Muscle layer of colon (tissue), 2 donors: Measurements from ENCODE around the gene RANBP6.
A peak's percentile ranks its signal among the peaks of the same experiment; 100 is the strongest.
"Not testable (repeated sequence)": the region's sequence is repeated elsewhere in the genome, so short reads cannot be mapped to it uniquely, and the experiment has no call there.

Experiments
- H3K27ac ChIP-seq: one replicate; pipeline ENCODE4 v1.7.0; 2013; ENCODE audit warnings: low read depth, mild to moderate bottlenecking, low read length, moderate library complexity
- H3K27me3 ChIP-seq, 2 donors: one replicate each; pipeline ENCODE4 v1.7.0; 2013; ENCODE audit warnings: low read length in 2 of 2, mild to moderate bottlenecking in 2 of 2; ENCODE audit not compliant: insufficient read depth in 2 of 2, control insufficient read depth in 1 of 2
- H3K36me3 ChIP-seq: one replicate; pipeline ENCODE4 v1.7.0; 2013; ENCODE audit warnings: mild to moderate bottlenecking, low read length; ENCODE audit not compliant: insufficient read depth
- H3K4me1 ChIP-seq: one replicate; pipeline ENCODE4 v1.7.0; 2013; ENCODE audit warnings: mild to moderate bottlenecking, low read length; ENCODE audit not compliant: insufficient read depth
- H3K4me3 ChIP-seq, 2 donors: one replicate each; pipeline ENCODE4 v1.7.0; 2013; ENCODE audit warnings: low read length in 2 of 2, low read depth in 1 of 2, mild to moderate bottlenecking in 1 of 2, moderate library complexity in 1 of 2
- H3K9ac ChIP-seq: one replicate; pipeline ENCODE4 v1.7.0; 2013; ENCODE audit warnings: low read length
- H3K9me3 ChIP-seq: one replicate; pipeline ENCODE4 v1.7.0; 2013; ENCODE audit warnings: mild to moderate bottlenecking, low read length
- donor health status: abdominal sarcoma.
- donor health status: Adenocarcinoma of cecum.

Gene RANBP6

DNA sequence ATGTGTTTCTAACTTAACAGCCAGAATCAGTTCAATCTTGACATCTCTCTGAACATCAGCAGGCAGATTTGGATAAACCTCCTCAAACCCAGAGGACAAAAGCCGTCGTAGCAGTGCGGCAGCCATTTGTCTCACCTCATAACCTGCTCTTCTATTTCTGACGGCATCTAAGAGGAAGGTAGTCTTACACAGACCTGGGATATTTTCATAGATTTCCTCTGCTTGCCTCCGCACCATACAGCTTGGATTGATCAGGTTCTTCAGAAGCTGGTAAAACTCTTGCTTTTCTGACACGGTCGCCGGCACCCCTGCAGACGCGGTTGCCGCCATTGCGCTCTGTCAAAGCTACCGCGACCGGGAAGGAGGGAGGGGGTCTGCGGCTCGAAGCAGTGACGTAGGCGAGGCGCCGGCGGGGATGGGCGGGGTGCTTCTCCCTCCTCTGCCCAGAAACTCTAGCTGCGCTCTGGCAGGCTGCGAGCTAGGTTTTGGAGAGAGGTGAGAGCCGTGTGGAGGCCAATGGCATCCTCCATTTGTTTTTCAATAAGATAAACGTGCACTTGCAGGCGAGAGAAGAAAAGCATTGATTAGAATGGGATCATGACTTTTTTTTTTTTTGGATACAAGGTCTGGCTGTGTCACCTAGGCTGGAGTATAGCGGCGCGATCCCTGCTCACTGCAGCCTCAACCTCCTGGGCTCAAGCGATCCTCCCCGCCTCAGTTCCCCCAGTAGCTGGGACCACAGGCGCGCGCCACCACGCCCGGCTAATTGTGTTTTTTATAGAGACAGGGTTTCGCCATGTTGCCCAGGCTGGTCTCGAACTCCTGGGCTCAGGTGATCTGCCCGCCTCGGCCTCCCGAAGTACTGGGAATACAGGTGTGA lies at the start of gene RANBP6:
Gene RANBP6, minus strand, starts transcription at position 347 of the 880 bp plus-strand sequence. Its CDS starts 17 bp downstream, at position 330.
- Histone ChIP-seq H3K27ac (peak within 1 kb of the TSS; percentile 88), H3K9ac (peak within 1 kb of the TSS; percentile 88), H3K27me3 (no peaks in the 10 kb centered on the region), H3K4me3 (peak within 1 kb of the TSS; percentile 27 to 94), H3K4me1 (peaks cover 12% of the 10 kb centered on the region), H3K9me3 (no peaks in the 10 kb centered on the region), H3K36me3 (peaks cover 12% of the 10 kb centered on the region)

DNA sequence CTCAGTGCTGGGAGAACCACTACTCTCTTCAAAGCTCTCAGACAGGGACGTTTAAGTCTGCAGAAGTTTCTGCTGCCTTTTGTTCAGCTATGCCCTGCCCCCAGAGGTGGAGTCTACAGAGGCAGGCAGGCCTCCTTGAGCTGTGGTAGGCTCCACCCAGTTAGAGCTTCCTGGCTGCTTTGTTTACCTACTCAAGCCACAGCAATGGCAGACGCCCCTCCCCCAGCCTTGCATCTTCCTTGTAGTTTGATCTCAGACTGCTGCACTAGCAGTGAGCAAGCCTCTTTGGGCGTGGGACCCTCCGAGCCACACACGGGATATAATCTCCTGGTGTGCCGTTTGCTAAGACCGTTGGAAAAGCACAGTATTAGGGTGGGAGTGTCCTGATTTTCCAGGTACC lies 47.7 kb upstream of the RANBP6 start:
- H3K4me1 ChIP-seq, H3K27ac ChIP-seq, H3K36me3 ChIP-seq, H3K4me3 ChIP-seq, H3K9ac ChIP-seq, H3K9me3 ChIP-seq, H3K27me3 ChIP-seq: not testable (repeated sequence)

DNA sequence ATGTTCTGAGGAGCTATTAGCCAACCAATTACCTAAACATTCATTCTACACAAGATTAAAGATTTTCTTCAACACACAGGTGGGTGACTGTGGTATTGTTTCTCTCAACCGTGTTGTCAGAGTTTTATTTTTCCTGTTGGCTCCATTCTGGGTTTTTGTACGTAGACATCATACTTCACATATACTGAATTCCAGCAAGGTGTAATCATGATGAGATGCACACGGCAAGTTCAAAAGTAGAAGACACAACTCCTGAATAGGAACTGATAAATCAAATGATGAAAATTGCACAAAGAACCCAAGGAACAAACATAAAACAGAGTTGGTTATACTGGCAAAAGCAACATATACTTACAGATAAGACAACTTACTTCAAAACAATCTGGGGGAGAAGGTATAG lies 40.2 kb upstream of the RANBP6 start:
- Histone ChIP-seq H3K9ac (no peak overlapping the region), H3K36me3 (no peaks in the 10 kb centered on the region), H3K27me3 (no peaks in the 10 kb centered on the region), H3K4me3 (no peak overlapping the region), H3K27ac (no peak overlapping the region), H3K4me1 (no peaks in the 10 kb centered on the region), H3K9me3 (no peaks in the 10 kb centered on the region)

DNA sequence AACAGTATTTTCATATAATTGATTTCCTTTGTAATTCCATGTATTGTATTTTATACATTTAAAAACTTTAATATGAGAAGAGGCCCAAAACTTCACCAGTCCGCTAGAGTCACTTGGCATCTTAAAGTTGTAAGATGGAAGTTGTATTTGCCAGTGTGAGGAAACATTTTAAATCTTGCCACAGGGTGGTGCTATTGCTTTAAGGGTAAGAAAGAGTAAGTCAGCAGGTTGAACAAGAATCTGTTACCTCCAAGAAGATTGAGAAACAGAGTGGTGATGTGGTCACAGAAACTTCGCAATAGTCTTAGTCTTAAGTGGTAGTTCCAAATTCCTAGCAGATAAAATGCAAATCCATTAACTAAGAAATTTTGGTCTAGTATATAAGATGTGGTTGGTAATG lies 39.8 kb upstream of the RANBP6 start:
- Histone ChIP-seq H3K36me3 (no peaks in the 10 kb centered on the region), H3K27me3 (no peaks in the 10 kb centered on the region), H3K4me1 (no peaks in the 10 kb centered on the region), H3K27ac (no peak overlapping the region), H3K4me3 (no peak overlapping the region), H3K9me3 (no peaks in the 10 kb centered on the region), H3K9ac (no peak overlapping the region)

DNA sequence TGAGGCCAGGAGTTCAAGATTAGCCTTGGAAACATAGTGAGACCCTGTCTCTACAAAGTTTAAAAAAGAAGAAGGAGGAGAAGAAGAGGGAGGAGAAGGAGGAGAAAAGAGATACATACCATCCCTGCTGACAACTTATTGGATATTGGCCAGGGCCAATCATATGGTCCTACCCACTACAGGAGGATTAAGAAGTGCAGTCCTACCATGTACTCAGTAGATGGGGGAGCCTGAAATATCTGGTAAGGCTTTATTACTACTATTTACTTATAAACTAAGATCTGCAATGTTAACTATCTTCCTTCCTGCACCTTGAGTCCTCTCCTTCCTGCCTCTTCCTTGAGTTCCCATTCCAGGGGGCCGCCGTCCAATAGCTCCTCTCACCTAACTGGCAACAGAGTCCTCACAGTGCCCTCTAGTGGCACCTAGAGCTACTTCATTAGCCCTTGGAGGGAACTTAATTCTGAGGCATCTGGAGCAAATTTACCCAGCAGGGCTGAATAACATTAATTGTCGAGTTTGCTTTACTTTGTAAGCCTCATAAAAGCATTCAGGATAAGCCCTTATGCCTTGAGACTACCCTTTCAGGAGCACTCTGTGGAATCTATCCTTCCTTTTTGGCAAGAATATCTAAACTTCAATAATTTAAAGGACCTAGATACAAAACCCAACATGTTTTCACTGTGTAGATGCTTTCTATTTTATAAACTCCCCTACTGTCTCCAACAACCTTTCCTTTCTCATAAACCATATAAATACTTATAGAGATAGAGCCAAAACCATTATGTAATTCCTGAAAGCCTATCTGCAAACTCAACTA lies 39.1 kb upstream of the RANBP6 start:
- Histone ChIP-seq H3K9ac (no peak overlapping the region), H3K9me3 (no peaks in the 10 kb centered on the region), H3K27ac (no peak overlapping the region), H3K36me3 (no peaks in the 10 kb centered on the region), H3K27me3 (no peaks in the 10 kb centered on the region), H3K4me3 (no peak overlapping the region), H3K4me1 (no peaks in the 10 kb centered on the region)

DNA sequence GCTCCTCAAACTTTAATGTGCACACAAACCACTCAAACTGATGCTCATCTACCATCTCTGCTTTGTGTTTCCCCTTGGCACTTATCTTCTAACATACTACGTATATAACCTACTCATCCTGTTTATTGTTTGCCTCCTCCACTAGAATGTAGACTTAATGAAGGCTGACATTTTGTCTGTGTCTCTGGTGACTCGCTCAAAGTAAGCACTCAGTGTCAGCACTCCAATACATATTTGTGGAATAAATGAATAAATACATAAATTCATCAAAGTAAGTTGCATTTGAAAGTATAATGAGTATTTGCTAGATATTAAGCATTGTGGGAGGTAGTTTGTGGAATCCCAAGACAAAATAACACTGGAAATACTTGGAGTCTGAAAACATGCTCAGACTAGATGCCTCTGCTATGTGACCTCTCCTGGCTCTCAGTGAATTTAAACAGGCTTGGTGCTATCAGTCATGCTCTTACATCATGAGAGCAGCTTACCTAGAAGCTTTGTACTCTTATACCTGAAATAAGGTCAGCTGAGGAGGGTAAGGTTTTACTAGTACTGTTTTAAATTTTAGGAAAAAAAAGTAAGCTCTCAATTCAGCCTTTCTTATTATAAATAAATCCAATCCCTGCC lies 37.0 kb upstream of the RANBP6 start:
- Histone ChIP-seq H3K27ac (no peak overlapping the region), H3K36me3 (no peaks in the 10 kb centered on the region), H3K27me3 (no peaks in the 10 kb centered on the region), H3K9me3 (no peaks in the 10 kb centered on the region), H3K4me3 (no peak overlapping the region), H3K9ac (no peak overlapping the region), H3K4me1 (no peaks in the 10 kb centered on the region)

DNA sequence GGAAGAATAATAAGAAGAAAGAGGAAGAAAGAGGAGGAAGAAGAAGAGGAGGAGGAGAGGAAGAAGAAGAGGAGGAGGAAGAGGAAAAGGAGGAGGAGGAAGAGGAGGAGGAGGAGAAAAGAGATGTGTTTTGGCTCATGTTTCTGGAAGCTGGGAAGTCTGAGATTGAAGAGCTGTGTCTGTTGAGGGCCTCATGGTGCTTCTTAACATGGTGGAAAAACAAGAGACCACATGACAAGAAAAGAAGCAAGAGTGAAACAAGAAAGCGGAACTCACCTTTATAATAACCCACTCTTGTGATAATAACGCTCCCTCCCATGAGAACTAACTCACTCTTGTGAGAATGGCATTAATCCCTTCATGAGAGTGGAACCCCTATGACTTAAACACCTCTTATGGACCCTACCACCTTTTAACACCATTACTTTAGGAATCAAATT lies 36.1 kb upstream of the RANBP6 start:
- Histone ChIP-seq H3K9me3 (no peaks in the 10 kb centered on the region), H3K4me3 (no peak overlapping the region), H3K27ac (no peak overlapping the region), H3K27me3 (no peaks in the 10 kb centered on the region), H3K4me1 (no peaks in the 10 kb centered on the region), H3K9ac (no peak overlapping the region), H3K36me3 (no peaks in the 10 kb centered on the region)

DNA sequence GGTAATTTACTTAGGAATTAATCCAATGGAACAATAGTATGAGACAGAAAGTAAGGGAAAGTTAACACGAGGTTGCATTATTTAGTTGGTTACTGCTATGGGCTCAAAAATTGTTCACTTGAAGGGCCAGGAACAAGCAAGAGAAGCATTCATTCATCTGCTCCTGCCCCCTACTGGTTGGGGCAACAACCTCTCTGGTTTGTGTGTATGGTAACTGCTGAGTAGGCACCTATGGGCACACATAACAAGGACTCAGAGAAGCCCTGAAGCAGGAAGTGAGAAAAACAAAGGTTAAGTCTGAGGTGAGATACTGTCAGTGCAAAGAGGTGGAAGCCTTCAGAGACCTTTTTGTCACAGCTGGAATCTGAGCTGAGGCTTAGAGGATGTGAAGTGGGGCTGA lies 34.4 kb upstream of the RANBP6 start:
- Histone ChIP-seq H3K27me3 (no peaks in the 10 kb centered on the region), H3K27ac (no peak overlapping the region), H3K9ac (no peak overlapping the region), H3K9me3 (no peaks in the 10 kb centered on the region), H3K36me3 (no peaks in the 10 kb centered on the region), H3K4me1 (no peaks in the 10 kb centered on the region), H3K4me3 (no peak overlapping the region)

DNA sequence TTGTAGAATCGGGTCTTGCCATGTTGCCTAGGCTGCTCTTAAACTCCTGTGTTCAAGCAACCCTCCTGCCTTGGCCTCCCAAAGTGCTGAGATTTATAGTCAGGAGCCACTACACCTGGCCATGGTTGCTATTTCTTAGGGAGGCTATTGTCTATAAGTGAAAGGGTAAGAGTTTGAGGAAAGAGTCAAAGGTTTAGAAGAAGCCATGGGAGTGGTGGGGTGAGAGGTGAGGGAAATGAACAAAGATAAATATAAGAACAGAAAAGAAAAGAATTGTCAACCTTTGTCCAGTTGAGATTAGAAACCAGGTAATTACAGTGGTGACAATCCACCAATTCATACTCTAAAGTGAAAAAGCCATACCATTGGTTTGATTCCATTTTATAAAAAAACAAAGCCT lies 32.6 kb upstream of the RANBP6 start:
- Histone ChIP-seq H3K27ac (no peak overlapping the region), H3K9ac (no peak overlapping the region), H3K36me3 (no peaks in the 10 kb centered on the region), H3K4me1 (no peaks in the 10 kb centered on the region), H3K27me3 (no peaks in the 10 kb centered on the region), H3K4me3 (no peak overlapping the region), H3K9me3 (no peaks in the 10 kb centered on the region)

DNA sequence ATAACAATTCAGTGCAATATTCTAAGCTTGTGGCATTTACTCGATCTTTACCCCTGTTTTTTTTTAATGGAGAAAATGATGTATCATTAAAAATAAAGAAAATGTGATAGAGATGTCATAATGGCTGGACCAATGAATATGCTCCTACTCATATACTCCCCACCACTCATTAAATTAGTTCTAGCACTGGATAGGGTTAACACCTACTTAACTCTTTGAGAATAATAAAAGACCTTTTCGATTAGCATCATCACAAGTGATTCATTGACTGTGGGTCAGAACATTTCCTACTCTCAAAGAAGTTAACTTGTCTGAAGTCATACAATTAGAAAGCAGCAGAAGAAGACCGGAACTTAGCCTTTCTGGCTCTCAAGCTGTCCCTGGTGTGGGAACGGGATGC lies 31.6 kb upstream of the RANBP6 start:
- H3K4me1 ChIP-seq, result no peaks in the 10 kb centered on the region

DNA sequence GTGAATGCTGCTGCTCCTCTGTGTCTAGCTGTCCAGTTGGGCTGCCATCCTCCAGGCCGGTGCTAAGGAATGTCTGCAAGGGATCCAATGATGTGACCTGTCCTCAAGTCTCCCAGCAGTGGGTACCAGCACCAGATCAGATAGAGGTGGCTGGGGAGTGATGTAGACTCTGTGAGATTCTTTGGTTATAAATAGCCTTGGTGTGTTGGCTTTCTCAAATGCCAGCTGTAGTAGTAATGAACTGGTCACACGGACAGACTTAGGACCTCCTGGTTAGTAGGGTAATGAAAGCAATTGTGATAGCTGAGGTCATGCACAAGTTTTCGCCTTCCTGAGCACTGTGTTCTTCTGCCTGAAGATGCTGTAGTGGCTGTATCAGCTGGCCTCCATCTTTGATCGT lies 29.9 kb upstream of the RANBP6 start:
- Histone ChIP-seq H3K27me3 (no peaks in the 10 kb centered on the region), H3K4me3 (no peak overlapping the region), H3K9ac (no peak overlapping the region), H3K36me3 (no peaks in the 10 kb centered on the region), H3K27ac (no peak overlapping the region), H3K4me1 (no peaks in the 10 kb centered on the region), H3K9me3 (no peaks in the 10 kb centered on the region)

More for the DNA sequence above, 31.6 kb upstream of the RANBP6 start:
- H3K27me3 ChIP-seq, result no peaks in the 10 kb centered on the region
- no peak overlapping the region for H3K27ac ChIP-seq
- no peak overlapping the region for H3K4me3 ChIP-seq
- H3K36me3 ChIP-seq, result no peaks in the 10 kb centered on the region
- H3K9me3 ChIP-seq, result no peaks in the 10 kb centered on the region
- H3K9ac ChIP-seq, result no peak overlapping the region
